Ovary (tissue), 3 donors: ENCODE measurements around the gene LIMK2.

Experiments used
- EP300 ChIP-seq: sonication (generic); formaldehyde crosslinking; IDR thresholded peaks from one replicate; pipeline ENCODE4 v1.6.1; 2017; ENCODE audit warnings: antibody characterized with exemption
- POLR2A ChIP-seq: fragments of 450-650 bp; IDR thresholded peaks from one replicate; pipeline ENCODE4 v1.6.1; 2017; ENCODE audit warnings: antibody characterized with exemption, mild to moderate bottlenecking, moderate library complexity
- TF ChIP-seq, protein P1 (sequence below), 3 donors: fragments of 450-650 bp in 2 of 3; fragments of 200-600 bp in 1 of 3; IDR thresholded peaks; one replicate each; pipeline versions ENCODE4 v1.5.1 to v1.8.0; 2016 to 2022; ENCODE audit warnings: antibody characterized with exemption in 3 of 3, mild to moderate bottlenecking in 1 of 3
- donor health status: DM: no; HTN: no; CAD: no.

DNA sequence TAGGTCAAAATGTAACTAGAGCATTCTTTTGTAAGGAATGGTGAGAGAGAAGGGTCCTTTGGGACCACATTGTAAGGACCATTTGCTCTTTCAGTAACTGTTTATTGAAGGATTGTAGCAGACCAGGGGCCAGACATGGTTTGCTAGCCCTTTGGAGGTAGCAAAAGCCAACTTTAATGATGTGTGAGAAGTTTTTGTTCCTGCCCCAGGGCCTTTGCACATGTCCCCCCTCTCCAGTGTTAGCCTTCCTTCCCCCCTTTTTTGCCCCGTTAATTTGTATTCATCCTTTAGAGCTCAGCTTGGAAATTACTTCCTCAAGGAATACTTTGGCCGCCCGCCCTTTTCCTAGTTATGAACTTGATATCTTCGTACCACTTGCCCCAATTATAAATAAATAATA lies 9.0 kb downstream of the LIMK2 start:
- TF ChIP-seq, protein P1, sequence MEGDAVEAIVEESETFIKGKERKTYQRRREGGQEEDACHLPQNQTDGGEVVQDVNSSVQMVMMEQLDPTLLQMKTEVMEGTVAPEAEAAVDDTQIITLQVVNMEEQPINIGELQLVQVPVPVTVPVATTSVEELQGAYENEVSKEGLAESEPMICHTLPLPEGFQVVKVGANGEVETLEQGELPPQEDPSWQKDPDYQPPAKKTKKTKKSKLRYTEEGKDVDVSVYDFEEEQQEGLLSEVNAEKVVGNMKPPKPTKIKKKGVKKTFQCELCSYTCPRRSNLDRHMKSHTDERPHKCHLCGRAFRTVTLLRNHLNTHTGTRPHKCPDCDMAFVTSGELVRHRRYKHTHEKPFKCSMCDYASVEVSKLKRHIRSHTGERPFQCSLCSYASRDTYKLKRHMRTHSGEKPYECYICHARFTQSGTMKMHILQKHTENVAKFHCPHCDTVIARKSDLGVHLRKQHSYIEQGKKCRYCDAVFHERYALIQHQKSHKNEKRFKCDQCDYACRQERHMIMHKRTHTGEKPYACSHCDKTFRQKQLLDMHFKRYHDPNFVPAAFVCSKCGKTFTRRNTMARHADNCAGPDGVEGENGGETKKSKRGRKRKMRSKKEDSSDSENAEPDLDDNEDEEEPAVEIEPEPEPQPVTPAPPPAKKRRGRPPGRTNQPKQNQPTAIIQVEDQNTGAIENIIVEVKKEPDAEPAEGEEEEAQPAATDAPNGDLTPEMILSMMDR (IDR thresholded peaks at IDR 0.05) = no peak
- TF ChIP-seq POLR2A (no peak), EP300 (no peak)
